GM23248 (cell line): ENCODE results near the gene FDX2. TPM values are rescaled to one million over a fixed set of nuclear protein-coding genes. Genes with fewer than 3 reads are reported as not detected.

Experiments
- DNase-seq: peaks from one replicate; pipeline ENCODE4 v3.0.0-alpha.2; 2015
- H2AFZ ChIP-seq: fragments of 200-600 bp; sonication (generic); 2 replicates; pipeline ENCODE4 v1.6.1; 2016; ENCODE audit warnings: antibody characterized with exemption
- H3F3A ChIP-seq: fragments of 200-600 bp; sonication (generic); 2 replicates; pipeline ENCODE4 v1.6.1; 2016; ENCODE audit warnings: mild to moderate bottlenecking, antibody characterized with exemption, mixed run types; ENCODE audit not compliant: insufficient read depth
- H3K27ac ChIP-seq: fragments of 200-600 bp; sonication (generic); 2 replicates; pipeline ENCODE4 v1.5.1; 2016; ENCODE audit warnings: mild to moderate bottlenecking
- H3K27me3 ChIP-seq: fragments of 200-600 bp; sonication (generic); replicated peaks from 2 replicates; pipeline ENCODE4 v1.6.1; 2016; ENCODE audit warnings: mild to moderate bottlenecking; ENCODE audit not compliant: insufficient read depth
- H3K36me3 ChIP-seq: fragments of 200-600 bp; sonication (generic); 2 replicates; pipeline ENCODE4 v1.6.1; 2016; ENCODE audit warnings: low read depth, mild to moderate bottlenecking
- H3K4me1 ChIP-seq: fragments of 200-600 bp; sonication (generic); 2 replicates; pipeline ENCODE4 v1.6.1; 2016; ENCODE audit warnings: mild to moderate bottlenecking; ENCODE audit not compliant: insufficient read depth
- H3K4me2 ChIP-seq: fragments of 200-600 bp; sonication (generic); one replicate; pipeline ENCODE4 v1.6.1; 2016; ENCODE audit warnings: mild to moderate bottlenecking; ENCODE audit not compliant: unreplicated experiment
- H3K4me3 ChIP-seq: fragments of 200-600 bp; sonication (generic); 2 replicates; pipeline ENCODE4 v1.5.1; 2016; ENCODE audit warnings: mild to moderate bottlenecking
- H3K79me2 ChIP-seq: fragments of 200-600 bp; sonication (generic); 2 replicates; pipeline ENCODE4 v1.6.1; 2016; ENCODE audit warnings: mild to moderate bottlenecking; ENCODE audit not compliant: insufficient read depth
- H3K9ac ChIP-seq: fragments of 200-600 bp; sonication (generic); 2 replicates; pipeline ENCODE4 v1.6.1; 2016; ENCODE audit warnings: mild to moderate bottlenecking
- H3K9me2 ChIP-seq: fragments of 200-600 bp; sonication (generic); 2 replicates; pipeline ENCODE4 v1.6.1; 2016; ENCODE audit warnings: mixed run types, mild to moderate bottlenecking, moderate library complexity; ENCODE audit not compliant: insufficient read depth
- H3K9me3 ChIP-seq: fragments of 200-600 bp; sonication (generic); one replicate; pipeline ENCODE4 v1.6.1; 2017; ENCODE audit warnings: low read depth
- H4K20me1 ChIP-seq: fragments of 200-600 bp; sonication (generic); 2 replicates; pipeline ENCODE4 v1.6.0; 2016; ENCODE audit not compliant: insufficient read depth
- EZH2 ChIP-seq: fragments of 200-600 bp; sonication (generic); IDR thresholded peaks from 2 replicates; pipeline ENCODE4 v1.6.1; 2018; ENCODE audit warnings: antibody characterized with exemption, mild to moderate bottlenecking; ENCODE audit not compliant: insufficient read depth, poor library complexity, severe bottlenecking
- EZH2phosphoT487 ChIP-seq: fragments of 200-600 bp; sonication (generic); IDR thresholded peaks from 2 replicates; pipeline ENCODE4 v1.6.1; 2018; ENCODE audit warnings: antibody characterized with exemption, moderate library complexity, mild to moderate bottlenecking, low read depth; ENCODE audit not compliant: insufficient read depth
- WGBS, 2 experiments: methylation state at CpG; one replicate each; pipeline ENCODE4 v1.1.6; 2015 to 2017; ENCODE audit warnings: low lambda C conversion rate in 2 of 2, low coverage in 1 of 2; ENCODE audit errors: missing lambda C conversion rate in 2 of 2; 5-methylcytosine and 5-hydroxymethylcytosine counted together
- in situ Hi-C: fragments of 300-500 bp; cut with MboI; formaldehyde crosslinking; loops from 2 replicates; pipeline ENCODE4 v1.15.0; 2020
- polyA plus RNA-seq: library from polyadenylated mRNA; unstranded; fragments of >200 nt; fragmentation: Nextera tagmentation; extraction: Ambion mirVana; gene quantifications from 2 replicates; pipeline ENCODE4 v1.2.1, GENCODE V29; 2016
- total RNA-seq: library from RNA; depleted of rRNA; stranded (reverse); fragments of >200 nt; shearing (Covaris generic); gene quantifications from 2 replicates; pipeline ENCODE4 v1.2.3, GENCODE V29; 2014

Gene FDX2
- total and polyA plus RNA-seq, 2 experiments from 2014 or later = 46.6 to 48.9 TPM

- no peaks in the 10 kb centered on the region for H4K20me1 ChIP-seq
- no peak overlapping the region for H3K4me2 ChIP-seq
- no peaks in the 10 kb centered on the region for H3K9me2 ChIP-seq
- no peaks in the 10 kb centered on the region for H3F3A ChIP-seq
- H3K27ac ChIP-seq = no peak overlapping the region
- H3K36me3 ChIP-seq = peaks cover 24% of the 10 kb centered on the region; the same call in 1 of the 2 replicates
- in situ Hi-C loops = no loop called here
- H3K9ac ChIP-seq = no peak overlapping the region
- H3K27me3 ChIP-seq = no peaks in the 10 kb centered on the region
- TF ChIP-seq EZH2phosphoT487 = no peak
- no peak for TF ChIP-seq EZH2
- H3K79me2 ChIP-seq = peaks cover 61% of the 10 kb centered on the region
- no peaks in the 10 kb centered on the region for H3K4me1 ChIP-seq
- H3K4me3 ChIP-seq = no peak overlapping the region
- WGBS, 2 experiments = 90% methylated on average over 8 of the region's 8 CpGs
- no peaks in the 10 kb centered on the region for H3K9me3 ChIP-seq
- DNase-seq = no peak
- no peak overlapping the region for H2AFZ ChIP-seq
Observed at GRCh38 chr19:10325732-10326131, 9.9 kb upstream of the FDX2 start.

DNA sequence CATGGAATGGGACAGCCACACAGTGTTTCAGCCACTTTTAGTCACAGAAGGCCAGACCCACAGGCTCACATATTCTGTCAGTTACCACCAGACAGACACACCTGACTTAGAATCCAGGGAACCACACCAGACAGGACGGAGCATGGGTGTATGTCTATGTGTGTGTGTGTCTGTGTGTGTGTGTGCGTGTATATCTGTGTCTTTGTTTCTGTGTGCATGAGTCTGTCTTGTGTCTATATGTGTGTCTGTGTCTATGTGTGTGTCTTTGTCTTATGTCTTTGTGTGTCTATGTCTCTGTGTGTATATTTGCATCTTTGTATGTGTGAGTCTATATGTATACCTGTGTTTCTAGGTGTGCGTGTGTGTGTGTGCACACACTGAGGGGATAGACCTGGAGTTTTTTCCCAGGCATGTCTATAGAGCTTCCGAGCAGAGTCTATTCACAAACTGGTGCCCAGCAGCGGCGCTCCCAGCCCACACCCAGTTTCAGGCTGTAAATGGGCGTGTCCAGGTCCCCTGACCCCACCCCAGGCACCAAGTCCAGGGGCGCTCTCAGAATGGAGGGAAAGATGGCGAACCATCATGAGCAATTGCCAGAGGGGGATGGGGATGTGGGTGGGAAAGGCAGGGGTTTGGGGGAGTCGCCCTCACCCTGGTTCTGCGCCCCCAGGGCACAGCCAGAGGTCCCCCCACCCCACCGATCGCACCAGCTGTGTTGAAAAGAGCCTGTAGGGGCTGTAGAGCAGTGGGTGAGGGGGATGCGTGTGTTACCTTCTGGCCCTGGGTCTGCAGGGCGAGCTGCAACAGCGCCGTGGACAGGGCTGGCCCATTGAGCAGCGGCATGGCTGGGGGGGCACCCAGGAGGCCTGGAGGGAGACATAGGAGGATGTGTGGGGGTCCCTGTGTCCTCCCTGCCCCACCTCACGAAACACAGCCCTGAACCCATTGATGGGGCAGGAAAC lies 6.3 kb upstream of the FDX2 start:
- H3K27ac ChIP-seq = no peak overlapping the region
- no peaks in the 10 kb centered on the region for H3K9me2 ChIP-seq
- no peak overlapping the region for H2AFZ ChIP-seq
- DNase-seq = no peak
- H3K4me2 ChIP-seq = no peak overlapping the region
- H3F3A ChIP-seq = no peaks in the 10 kb centered on the region
- no peaks in the 10 kb centered on the region for H3K9me3 ChIP-seq
- WGBS, 2 experiments = 94 to 95% methylated on average over 15 to 19 of the region's 19 CpGs
- in situ Hi-C loops = no loop called here
- no peaks in the 10 kb centered on the region for H3K27me3 ChIP-seq
- H3K4me3 ChIP-seq = no peak overlapping the region
- no peaks in the 10 kb centered on the region for H3K4me1 ChIP-seq
- peaks cover 26% of the 10 kb centered on the region; the same call in 1 of the 2 replicates for H3K79me2 ChIP-seq
- TF ChIP-seq EZH2phosphoT487 (no peak), EZH2 (no peak)
- no peaks in the 10 kb centered on the region for H4K20me1 ChIP-seq
- H3K9ac ChIP-seq = no peak overlapping the region
- H3K36me3 ChIP-seq = peaks cover 16% of the 10 kb centered on the region; the same call in 1 of the 2 replicates

DNA sequence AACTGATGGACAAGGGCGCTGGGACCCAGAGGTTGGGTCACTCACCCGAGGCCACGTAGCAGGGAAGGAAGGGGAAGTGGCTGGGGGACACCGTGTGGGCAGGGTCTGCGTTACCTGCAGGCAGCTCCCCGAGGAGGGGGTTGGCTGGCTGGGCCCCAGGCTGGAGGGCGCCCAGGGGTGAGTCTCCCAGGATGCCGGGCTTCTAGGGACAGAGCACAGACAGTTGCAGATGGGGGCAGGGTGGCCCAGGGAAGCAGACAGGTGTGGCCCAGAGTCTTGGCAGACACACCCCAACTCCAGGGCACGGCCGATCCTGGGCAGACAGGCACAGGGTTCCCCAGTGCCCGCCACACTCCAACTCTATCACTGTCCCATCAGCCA lies 5.6 kb upstream of the FDX2 start:
- Histone ChIP-seq H3K4me3 (no peak overlapping the region), H2AFZ (no peak overlapping the region), H3F3A (no peaks in the 10 kb centered on the region), H3K9me3 (no peaks in the 10 kb centered on the region), H3K4me2 (no peak overlapping the region), H3K27ac (no peak overlapping the region), H3K27me3 (no peaks in the 10 kb centered on the region), H3K9ac (no peak overlapping the region), H3K4me1 (no peaks in the 10 kb centered on the region), H3K79me2 (peaks cover 20% of the 10 kb centered on the region; the same call in 1 of the 2 replicates), H3K9me2 (no peaks in the 10 kb centered on the region), H4K20me1 (no peaks in the 10 kb centered on the region), H3K36me3 (peaks cover 16% of the 10 kb centered on the region; the same call in 1 of the 2 replicates)
- TF ChIP-seq EZH2 (no peak), EZH2phosphoT487 (no peak)
- DNase-seq = no peak
- in situ Hi-C loops = no loop called here
- 93% methylated on average over 11 of the region's 11 CpGs for WGBS, 2 experiments

DNA sequence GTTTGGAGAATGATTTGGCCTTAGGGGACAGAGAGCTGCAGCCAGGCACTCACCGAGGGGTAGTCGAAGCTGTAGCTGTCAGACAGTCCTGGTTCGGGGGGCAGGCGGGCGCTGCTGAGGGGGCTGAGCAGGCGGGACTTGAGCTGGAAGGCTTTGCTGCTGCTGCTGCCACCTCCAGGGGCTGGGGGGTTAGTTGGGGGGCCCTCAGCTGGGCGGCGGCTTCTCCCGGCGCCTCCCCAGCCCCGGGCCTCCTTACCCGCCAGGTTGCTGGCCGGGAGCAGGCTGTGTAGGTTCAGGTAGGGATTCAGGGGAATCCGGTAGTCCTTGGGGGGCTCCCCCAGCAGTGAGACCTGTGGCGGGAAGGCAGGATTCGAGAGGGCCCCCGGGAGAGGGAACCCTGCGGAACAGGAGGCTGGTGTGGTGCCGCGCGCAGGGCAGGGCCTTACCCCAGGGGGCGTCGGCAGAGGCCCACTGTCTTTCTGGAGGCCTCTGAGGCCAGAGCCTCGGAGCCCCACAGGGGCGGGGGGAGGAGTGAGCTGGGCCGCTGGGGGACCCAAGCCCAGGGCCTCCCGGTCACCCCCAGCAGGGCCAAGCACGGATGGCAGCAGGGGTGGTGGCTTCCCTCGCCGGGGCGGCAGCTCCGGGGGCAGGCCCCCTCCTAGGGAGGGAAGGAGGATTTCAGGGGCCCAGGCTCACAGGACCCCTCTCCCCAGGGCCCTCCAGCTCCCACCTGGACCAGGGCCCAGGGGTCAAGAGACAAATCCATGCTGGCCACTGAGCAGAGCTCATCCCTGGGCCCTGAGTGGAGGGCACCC lies 5.0 kb upstream of the FDX2 start:
- Histone ChIP-seq H3K4me3 (no peak overlapping the region), H3F3A (no peaks in the 10 kb centered on the region), H3K4me2 (no peak overlapping the region), H3K36me3 (peaks cover 15% of the 10 kb centered on the region; the same call in 1 of the 2 replicates), H3K9me3 (no peaks in the 10 kb centered on the region), H3K9ac (no peak overlapping the region), H3K79me2 (peaks cover 14% of the 10 kb centered on the region; the same call in 1 of the 2 replicates), H3K4me1 (0 out of 2 replicates have a peak, but pooled peaks cover 4% of the 10 kb centered on the region), H3K27ac (no peak overlapping the region), H3K27me3 (no peaks in the 10 kb centered on the region), H2AFZ (no peak overlapping the region), H3K9me2 (no peaks in the 10 kb centered on the region), H4K20me1 (no peaks in the 10 kb centered on the region)
- DNase-seq = no peak
- TF ChIP-seq EZH2 = no peak
- no peak for TF ChIP-seq EZH2phosphoT487
- 95 to 96% methylated on average over 12 to 32 of the region's 32 CpGs for WGBS, 2 experiments
- in situ Hi-C loops = no loop called here
